Uterus (tissue), 4 donors: ENCODE measurements around the gene METAP2. TPM values are rescaled to one million over a fixed set of nuclear protein-coding genes. Genes with fewer than 3 reads are reported as not detected.
"Not testable (repeated sequence)": the region's sequence is repeated elsewhere in the genome, so short reads cannot be mapped to it uniquely, and the experiment has no call there.

Experiments used
- DNase-seq, 2 donors: peaks; one replicate each; pipeline ENCODE4 v3.0.0-alpha.2; 2019 to 2020
- H3K27ac ChIP-seq, 2 donors: fragments of 200-600 bp; sonication (generic); 1 replicate in 1 of 2; 2 replicates in 1 of 2; pipeline ENCODE4 v1.5.1; 2016 to 2018
- H3K27me3 ChIP-seq, 2 donors: fragments of 200-600 bp; sonication (generic); one replicate each; pipeline ENCODE4 v1.5.1; 2018 to 2019; ENCODE audit warnings: control low read depth in 1 of 2
- H3K36me3 ChIP-seq, 2 donors: fragments of 200-600 bp; sonication (generic); one replicate each; pipeline ENCODE4 v1.5.1; 2019; ENCODE audit warnings: control low read depth in 1 of 2
- H3K4me1 ChIP-seq, 2 donors: fragments of 200-600 bp; sonication (generic); one replicate each; pipeline ENCODE4 v1.5.1; 2018 to 2019; ENCODE audit warnings: control low read depth in 1 of 2
- H3K4me3 ChIP-seq, 2 donors: fragments of 200-600 bp; sonication (generic); 1 replicate in 1 of 2; 2 replicates in 1 of 2; pipeline ENCODE4 v1.5.1; 2018 to 2019; ENCODE audit warnings: mild to moderate bottlenecking in 1 of 2
- H3K9me3 ChIP-seq, 2 donors: fragments of 200-600 bp; sonication (generic); one replicate each; pipeline ENCODE4 v1.5.1; 2019; ENCODE audit warnings: control low read depth in 1 of 2
- POLR2A ChIP-seq, 2 donors: fragments of 450-650 bp; IDR thresholded peaks; one replicate each; pipeline ENCODE4 v1.6.1; 2016; ENCODE audit warnings: antibody characterized with exemption in 2 of 2, mild to moderate bottlenecking in 1 of 2, moderate library complexity in 1 of 2
- intact Hi-C: fragments of 100-400 bp; cut with DNase I; formaldehyde crosslinking; loops from one replicate; pipeline ENCODE4 v1.15.1; 2023; ENCODE audit warnings: low total_unique reads
- total RNA-seq, 4 donors: library from RNA; depleted of rRNA in 3 of 4; stranded (reverse); fragments of >200 nt in 3 of 4; gene quantifications; one replicate each; pipeline versions ENCODE4 v1.1.0 to v1.2.4, GENCODE V29; 2014 to 2023
- TF ChIP-seq, protein P1 (sequence below), 4 experiments: fragments of 200-600 bp in 2 of 4; fragments of 450-650 bp in 2 of 4; sonication (generic) in 2 of 4; IDR thresholded peaks; one replicate each; pipeline ENCODE4 v1.5.1; 2016 to 2019; ENCODE audit warnings: antibody characterized with exemption in 4 of 4, mild to moderate bottlenecking in 2 of 4, moderate library complexity in 1 of 4
- donor health status: DM: yes; HTN: yes; CAD: no.

METAP2 gene
- total RNA-seq, 4 donors from 2014 or later, result 25.9 to 544 (median 72.8) TPM

- no peaks in the 10 kb centered on the region for H3K27me3 ChIP-seq
- H3K4me3 ChIP-seq, result no peak overlapping the region
- no peaks in the 10 kb centered on the region for H3K36me3 ChIP-seq
- no peaks in the 10 kb centered on the region for H3K4me1 ChIP-seq
- no peaks in the 10 kb centered on the region for H3K9me3 ChIP-seq
- intact Hi-C loops, result no loop called here
- no peak for DNase-seq
- no peak for TF ChIP-seq POLR2A (IDR thresholded peaks at IDR 0.05)
- H3K27ac ChIP-seq, result no peak overlapping the region
Observed at GRCh38 chr12:95459310-95459709, 14.6 kb upstream of the METAP2 start.

GRCh38 chr12:95460105-95460504 lies 13.8 kb upstream of the METAP2 start:
- Histone ChIP-seq H3K4me1 (no peaks in the 10 kb centered on the region), H3K27me3 (no peaks in the 10 kb centered on the region), H3K9me3 (no peaks in the 10 kb centered on the region), H3K4me3 (no peak overlapping the region), H3K27ac (no peak overlapping the region), H3K36me3 (no peaks in the 10 kb centered on the region)
- DNase-seq, result no peak
- intact Hi-C loops, result loop anchor here (10.0 kb wide), 1 partner anchor 1605 kb away; no protein-coding TSS in a partner anchor
- TF ChIP-seq, protein P1, sequence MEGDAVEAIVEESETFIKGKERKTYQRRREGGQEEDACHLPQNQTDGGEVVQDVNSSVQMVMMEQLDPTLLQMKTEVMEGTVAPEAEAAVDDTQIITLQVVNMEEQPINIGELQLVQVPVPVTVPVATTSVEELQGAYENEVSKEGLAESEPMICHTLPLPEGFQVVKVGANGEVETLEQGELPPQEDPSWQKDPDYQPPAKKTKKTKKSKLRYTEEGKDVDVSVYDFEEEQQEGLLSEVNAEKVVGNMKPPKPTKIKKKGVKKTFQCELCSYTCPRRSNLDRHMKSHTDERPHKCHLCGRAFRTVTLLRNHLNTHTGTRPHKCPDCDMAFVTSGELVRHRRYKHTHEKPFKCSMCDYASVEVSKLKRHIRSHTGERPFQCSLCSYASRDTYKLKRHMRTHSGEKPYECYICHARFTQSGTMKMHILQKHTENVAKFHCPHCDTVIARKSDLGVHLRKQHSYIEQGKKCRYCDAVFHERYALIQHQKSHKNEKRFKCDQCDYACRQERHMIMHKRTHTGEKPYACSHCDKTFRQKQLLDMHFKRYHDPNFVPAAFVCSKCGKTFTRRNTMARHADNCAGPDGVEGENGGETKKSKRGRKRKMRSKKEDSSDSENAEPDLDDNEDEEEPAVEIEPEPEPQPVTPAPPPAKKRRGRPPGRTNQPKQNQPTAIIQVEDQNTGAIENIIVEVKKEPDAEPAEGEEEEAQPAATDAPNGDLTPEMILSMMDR (IDR thresholded peaks at IDR 0.05), result no peak
- no peak for TF ChIP-seq POLR2A (IDR thresholded peaks at IDR 0.05)

GRCh38 chr12:95460896-95461295 lies 13.1 kb upstream of the METAP2 start:
- Histone ChIP-seq H3K27ac (no peak overlapping the region), H3K4me3 (no peak overlapping the region), H3K9me3 (no peaks in the 10 kb centered on the region), H3K27me3 (no peaks in the 10 kb centered on the region), H3K36me3 (no peaks in the 10 kb centered on the region), H3K4me1 (no peaks in the 10 kb centered on the region)
- intact Hi-C loops, result loop anchor here (10.0 kb wide), 1 partner anchor 1604 kb away; no protein-coding TSS in a partner anchor
- no peak for DNase-seq
- TF ChIP-seq, protein P1 (IDR thresholded peaks at IDR 0.05), result no peak
- no peak for TF ChIP-seq POLR2A (IDR thresholded peaks at IDR 0.05)

DNA sequence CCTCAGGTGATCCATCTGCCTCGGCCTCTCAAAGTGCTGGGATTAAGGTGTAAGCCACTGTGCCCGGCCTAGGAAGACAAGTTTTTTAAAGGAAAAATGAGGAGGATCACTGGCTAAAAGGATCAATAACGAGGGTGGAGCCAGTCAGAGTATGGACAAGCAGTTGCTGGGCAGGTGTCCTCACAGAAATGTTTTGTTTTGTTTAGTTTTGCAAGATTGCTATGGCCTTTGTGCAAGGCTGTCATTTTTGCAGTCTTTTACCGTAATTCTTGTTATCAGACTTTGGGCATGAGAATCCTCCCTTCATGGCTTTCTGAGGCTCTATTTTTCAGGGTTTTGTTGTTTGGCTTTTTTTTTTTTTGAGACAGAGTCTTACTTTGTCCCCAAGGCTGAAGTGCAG lies 11.9 kb upstream of the METAP2 start:
- Histone ChIP-seq H3K4me1 (no peaks in the 10 kb centered on the region), H3K4me3 (no peak overlapping the region), H3K27me3 (no peaks in the 10 kb centered on the region), H3K9me3 (no peaks in the 10 kb centered on the region), H3K27ac (no peak overlapping the region), H3K36me3 (no peaks in the 10 kb centered on the region)
- intact Hi-C loops, result loop anchor here (10.0 kb wide), 1 partner anchor 1603 kb away; no protein-coding TSS in a partner anchor
- DNase-seq, result no peak
- TF ChIP-seq, protein P1 (IDR thresholded peaks at IDR 0.05), result no peak
- no peak for TF ChIP-seq POLR2A (IDR thresholded peaks at IDR 0.05)

DNA sequence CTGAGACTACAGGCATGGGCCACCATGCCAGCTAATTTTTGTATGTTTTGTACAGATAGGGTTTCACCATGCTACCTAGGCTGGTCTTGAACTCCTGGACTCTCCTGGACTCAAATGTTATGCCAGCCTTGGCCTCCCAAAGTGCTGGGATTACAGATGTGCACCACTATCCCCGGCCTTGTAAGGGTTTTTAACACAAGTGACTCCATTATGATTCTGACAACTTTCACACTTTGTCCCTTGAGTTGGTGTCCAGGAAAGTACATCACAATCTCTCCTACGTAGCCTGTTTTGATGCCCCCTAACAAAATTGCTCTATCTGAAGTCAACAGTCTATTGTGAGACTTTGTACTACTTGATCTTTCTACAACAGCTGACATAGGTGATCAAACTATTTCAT lies 11.4 kb upstream of the METAP2 start:
- intact Hi-C loops, result loop anchor here (10.0 kb wide), 1 partner anchor 1602 kb away; no protein-coding TSS in a partner anchor
- DNase-seq, result no peak
- H3K36me3 ChIP-seq, result no peaks in the 10 kb centered on the region
- no peak overlapping the region for H3K27ac ChIP-seq
- H3K27me3 ChIP-seq, result no peaks in the 10 kb centered on the region
- no peaks in the 10 kb centered on the region for H3K4me1 ChIP-seq
- TF ChIP-seq POLR2A (IDR thresholded peaks at IDR 0.05), result no peak
- TF ChIP-seq, protein P1 (IDR thresholded peaks at IDR 0.05), result no peak
- H3K4me3 ChIP-seq, result no peak overlapping the region
- H3K9me3 ChIP-seq, result no peaks in the 10 kb centered on the region

DNA sequence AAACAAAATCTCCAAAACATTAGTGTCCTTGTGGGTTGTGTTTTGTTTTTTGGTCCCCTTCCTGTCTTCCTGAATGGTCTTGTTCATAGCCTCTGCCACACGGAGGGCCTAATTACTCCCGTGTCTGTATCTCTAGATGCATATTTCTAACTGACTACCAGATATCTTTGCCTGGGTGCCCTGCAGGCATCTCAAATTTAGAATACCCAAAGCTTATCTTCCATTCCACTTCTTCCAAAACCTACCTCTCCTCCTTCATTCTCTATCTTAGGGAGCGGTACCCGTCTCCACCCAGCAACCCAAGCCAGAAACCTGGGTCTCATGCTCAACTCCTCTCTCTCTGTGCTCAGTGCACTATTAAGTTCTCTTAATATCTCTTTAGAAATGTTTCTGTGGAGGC lies 10.9 kb upstream of the METAP2 start:
- intact Hi-C loops, result loop anchor here (10.0 kb wide), 1 partner anchor 1602 kb away; no protein-coding TSS in a partner anchor
- no peak overlapping the region for H3K4me3 ChIP-seq
- no peak for DNase-seq
- H3K4me1 ChIP-seq, result no peaks in the 10 kb centered on the region
- H3K27me3 ChIP-seq, result no peaks in the 10 kb centered on the region
- no peaks in the 10 kb centered on the region for H3K36me3 ChIP-seq
- TF ChIP-seq, protein P1 (IDR thresholded peaks at IDR 0.05), result no peak
- TF ChIP-seq POLR2A (IDR thresholded peaks at IDR 0.05), result no peak
- H3K27ac ChIP-seq, result no peak overlapping the region
- H3K9me3 ChIP-seq, result no peaks in the 10 kb centered on the region

DNA sequence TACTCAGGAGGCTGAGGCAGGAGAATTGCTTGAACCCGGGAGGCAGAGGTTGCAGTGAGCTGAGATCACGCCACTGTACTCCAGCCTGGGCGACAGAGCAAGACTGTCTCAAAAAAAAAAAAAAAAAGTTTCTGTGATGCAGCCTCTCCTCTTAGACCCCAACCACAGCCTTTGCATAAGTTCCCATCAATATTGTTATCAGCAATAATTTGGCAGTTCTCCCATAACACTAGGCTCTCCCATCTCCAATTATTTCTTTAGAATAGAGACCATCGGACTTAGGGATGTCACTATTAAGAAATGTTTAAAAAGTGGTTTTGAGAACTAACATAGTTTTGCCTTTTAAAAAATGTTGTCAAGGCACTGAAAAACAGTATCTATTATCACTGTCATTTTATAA lies 10.2 kb upstream of the METAP2 start:
- not testable (repeated sequence) for H3K9me3 ChIP-seq, H3K36me3 ChIP-seq, DNase-seq, H3K27me3 ChIP-seq, H3K4me3 ChIP-seq, H3K4me1 ChIP-seq, H3K27ac ChIP-seq
- intact Hi-C loops, result loop anchor here (10.0 kb wide), 1 partner anchor 1601 kb away; no protein-coding TSS in a partner anchor
